SH-SY5Y (cell line): ENCODE data around the gene EPHA2.

Experiments
- GATA2 ChIP-seq: IDR thresholded peaks from 2 replicates; pipeline ENCODE4 v1.6.1; 2011; ENCODE audit warnings: mild to moderate bottlenecking, low read depth, low read length
- GATA3 ChIP-seq: IDR thresholded peaks from 2 replicates; pipeline ENCODE4 v1.6.1; 2011; ENCODE audit warnings: low read depth, mild to moderate bottlenecking, low read length, moderate library complexity

- TF ChIP-seq GATA2 (no peak), GATA3 (no peak)
Observed at GRCh38 chr1:16075337-16076030, 80.4 kb downstream of the EPHA2 start.
